VCaP (cell line): Measurements from ENCODE around the gene ISL2.
A peak's percentile ranks its signal among the peaks of the same experiment; 100 is the strongest.
"Not testable (repeated sequence)": the region's sequence is repeated elsewhere in the genome, so short reads cannot be mapped to it uniquely, and the experiment has no call there.

Source experiments
- H3K27ac ChIP-seq: fragments of 450-650 bp; 2 replicates; pipeline ENCODE4 v1.5.1; 2017
- CTCF ChIP-seq: fragments of 450-650 bp; conservative IDR thresholded peaks from 2 replicates; pipeline ENCODE4 v1.5.1; 2017; ENCODE audit warnings: mild to moderate bottlenecking, moderate library complexity

Gene ISL2

GRCh38 chr15:76336254-76337058 lies at the start of gene ISL2:
Gene ISL2 (plus strand): TSS chr15:76336773. CDS start chr15:76336884, 111 bp downstream.
- TF ChIP-seq CTCF: no peak
- H3K27ac ChIP-seq: peak within 1 kb of the TSS; percentile 79

- no peak overlapping the region for H3K27ac ChIP-seq
- no peak for TF ChIP-seq CTCF
Measured at GRCh38 chr15:76289582-76289981, 47.0 kb upstream of the ISL2 start.

GRCh38 chr15:76293361-76293760 lies 43.2 kb upstream of the ISL2 start:
- H3K27ac ChIP-seq: no peak overlapping the region
- no peak for TF ChIP-seq CTCF

- not testable (repeated sequence) for H3K27ac ChIP-seq
Measured at GRCh38 chr15:76294463-76294862, 42.1 kb upstream of the ISL2 start.

- no peak overlapping the region for H3K27ac ChIP-seq
- no peak for TF ChIP-seq CTCF
Measured at GRCh38 chr15:76296849-76297248, 39.7 kb upstream of the ISL2 start.

- not testable (repeated sequence) for H3K27ac ChIP-seq
Measured at GRCh38 chr15:76297951-76298350, 38.6 kb upstream of the ISL2 start.

GRCh38 chr15:76298986-76299385 lies 37.6 kb upstream of the ISL2 start:
- no peak overlapping the region for H3K27ac ChIP-seq
- TF ChIP-seq CTCF: no peak

GRCh38 chr15:76299786-76300185 lies 36.8 kb upstream of the ISL2 start:
- no peak overlapping the region for H3K27ac ChIP-seq
- TF ChIP-seq CTCF: no peak
